GM23338 (cell line): ENCODE measurements around the gene EYA2. TPM values are rescaled to one million over a fixed set of nuclear protein-coding genes. Genes with fewer than 3 reads are reported as not detected.

Experiments
- ATAC-seq: fragments of 200-7000 bp; cut with Tn5 transposase; 3 replicates; pipeline ENCODE4 v1.9.1; 2020
- DNase-seq: peaks from one replicate; pipeline ENCODE4 v3.0.0-alpha.2; 2015; ENCODE audit warnings: low spot score
- H2AFZ ChIP-seq: fragments of 200-600 bp; sonication (generic); 2 replicates; pipeline ENCODE4 v1.8.0; 2016; ENCODE audit warnings: antibody characterized with exemption, mild to moderate bottlenecking, moderate library complexity
- H3F3A ChIP-seq: fragments of 200-600 bp; sonication (generic); replicated peaks from 2 replicates; pipeline ENCODE4 v1.8.0; 2017; ENCODE audit warnings: antibody characterized with exemption, mixed run types, low read depth
- H3K27ac ChIP-seq: fragments of 200-600 bp; sonication (generic); 2 replicates; pipeline ENCODE4 v1.6.1; 2016; ENCODE audit warnings: low read depth
- H3K27me3 ChIP-seq: fragments of 200-600 bp; sonication (generic); 2 replicates; pipeline ENCODE4 v1.8.0; 2016; ENCODE audit warnings: mild to moderate bottlenecking, mixed run types, moderate library complexity; ENCODE audit not compliant: insufficient read depth
- H3K36me3 ChIP-seq: fragments of 200-600 bp; sonication (generic); 2 replicates; pipeline ENCODE4 v1.8.0; 2016; ENCODE audit warnings: mild to moderate bottlenecking; ENCODE audit not compliant: insufficient read depth
- H3K4me1 ChIP-seq: fragments of 200-600 bp; sonication (generic); 2 replicates; pipeline ENCODE4 v1.8.0; 2016; ENCODE audit warnings: mild to moderate bottlenecking, moderate library complexity; ENCODE audit not compliant: insufficient read depth
- H3K4me2 ChIP-seq: fragments of 200-600 bp; sonication (generic); 2 replicates; pipeline ENCODE4 v1.7.1; 2017; ENCODE audit warnings: mixed run types
- H3K4me3 ChIP-seq: fragments of 200-600 bp; sonication (generic); 2 replicates; pipeline ENCODE4 v1.6.1; 2016; ENCODE audit warnings: mixed run types
- H3K79me2 ChIP-seq: fragments of 200-600 bp; sonication (generic); replicated peaks from 2 replicates; pipeline ENCODE4 v1.8.0; 2017; ENCODE audit warnings: mild to moderate bottlenecking; ENCODE audit not compliant: insufficient read depth
- H3K9me2 ChIP-seq: fragments of 200-600 bp; sonication (generic); 2 replicates; pipeline ENCODE4 v1.8.0; 2017; ENCODE audit not compliant: insufficient read depth
- H4K20me1 ChIP-seq: fragments of 200-600 bp; sonication (generic); replicated peaks from 2 replicates; pipeline ENCODE4 v1.8.0; 2017; ENCODE audit warnings: mild to moderate bottlenecking; ENCODE audit not compliant: insufficient read depth
- H3K27ac Mint-ChIP-seq: 2 replicates; pipeline ENCODE4 v1.8.0; 2020; ENCODE audit warnings: inconsistent platforms, mild to moderate bottlenecking, moderate library complexity, mixed read lengths
- H3K27me3 Mint-ChIP-seq: 3 replicates; pipeline ENCODE4 v1.8.0; 2022; ENCODE audit warnings: low read depth, mild to moderate bottlenecking, moderate library complexity, mixed read lengths, inconsistent platforms; ENCODE audit not compliant: insufficient read depth, poor library complexity
- H3K36me3 Mint-ChIP-seq: 3 replicates; pipeline ENCODE4 v1.8.0; 2021; ENCODE audit warnings: low read depth, mild to moderate bottlenecking, inconsistent platforms, moderate library complexity, mixed read lengths
- H3K4me1 Mint-ChIP-seq: 3 replicates; pipeline ENCODE4 v1.8.0; 2020; ENCODE audit warnings: mild to moderate bottlenecking, inconsistent platforms, mixed read lengths
- H3K4me3 Mint-ChIP-seq: 3 replicates; pipeline ENCODE4 v1.8.0; 2021; ENCODE audit warnings: moderate library complexity, mild to moderate bottlenecking, inconsistent platforms, mixed read lengths
- H3K9me3 Mint-ChIP-seq: 3 replicates; pipeline ENCODE4 v1.8.0; 2020; ENCODE audit warnings: moderate library complexity, mild to moderate bottlenecking, inconsistent platforms, mixed read lengths
- CREB1 ChIP-seq: fragments of 250-450 bp; sonication (Bioruptor Pico); IDR thresholded peaks from 2 replicates; pipeline ENCODE4 v1.5.0; 2020; ENCODE audit warnings: low read depth, mild to moderate bottlenecking, moderate library complexity
- EZH2 ChIP-seq: fragments of 200-600 bp; sonication (generic); IDR thresholded peaks from one replicate; pipeline ENCODE4 v1.8.0; 2017; ENCODE audit warnings: antibody characterized with exemption, mild to moderate bottlenecking, low read depth; ENCODE audit not compliant: unreplicated experiment
- EZH2phosphoT487 ChIP-seq: fragments of 200-600 bp; sonication (generic); IDR thresholded peaks from one replicate; pipeline ENCODE4 v1.8.1; 2018; ENCODE audit warnings: antibody characterized with exemption; ENCODE audit not compliant: unreplicated experiment
- NANOG ChIP-seq: IDR thresholded peaks from 2 replicates; pipeline ENCODE4 v1.6.1; 2016; ENCODE audit warnings: antibody characterized with exemption, borderline replicate concordance
- POLR2AphosphoS5 ChIP-seq: IDR thresholded peaks from 2 replicates; pipeline ENCODE4 v1.6.1; 2016; ENCODE audit warnings: antibody characterized with exemption, low read depth
- STAT1 ChIP-seq: IDR thresholded peaks from one replicate; pipeline ENCODE4 v1.6.1; 2016; ENCODE audit warnings: antibody characterized with exemption; ENCODE audit not compliant: unreplicated experiment
- ZNF114 ChIP-seq: fragments of 250-450 bp; sonication (Bioruptor Pico); IDR thresholded peaks from 2 replicates; pipeline ENCODE4 v1.5.0; 2020; ENCODE audit warnings: mild to moderate bottlenecking, moderate library complexity
- polyA plus RNA-seq: library from polyadenylated mRNA; unstranded; fragments of >200 nt; fragmentation: Nextera tagmentation; extraction: Ambion mirVana; gene quantifications from 2 replicates; pipeline ENCODE4 v1.2.1, GENCODE V29; 2016
- total RNA-seq: library from RNA; depleted of rRNA; stranded (reverse); fragments of >200 nt; shearing (Covaris generic); gene quantifications from 2 replicates; pipeline ENCODE4 v1.2.3, GENCODE V29; 2014
- TF ChIP-seq, protein P1 (sequence below): fragments of 250-450 bp; sonication (Bioruptor Pico); IDR thresholded peaks from 2 replicates; pipeline ENCODE4 v1.5.0; 2020; ENCODE audit warnings: mild to moderate bottlenecking, moderate library complexity

The EYA2 gene
- total and polyA plus RNA-seq, 2 experiments from 2014 or later, result 0.50 to 0.56 TPM

DNA sequence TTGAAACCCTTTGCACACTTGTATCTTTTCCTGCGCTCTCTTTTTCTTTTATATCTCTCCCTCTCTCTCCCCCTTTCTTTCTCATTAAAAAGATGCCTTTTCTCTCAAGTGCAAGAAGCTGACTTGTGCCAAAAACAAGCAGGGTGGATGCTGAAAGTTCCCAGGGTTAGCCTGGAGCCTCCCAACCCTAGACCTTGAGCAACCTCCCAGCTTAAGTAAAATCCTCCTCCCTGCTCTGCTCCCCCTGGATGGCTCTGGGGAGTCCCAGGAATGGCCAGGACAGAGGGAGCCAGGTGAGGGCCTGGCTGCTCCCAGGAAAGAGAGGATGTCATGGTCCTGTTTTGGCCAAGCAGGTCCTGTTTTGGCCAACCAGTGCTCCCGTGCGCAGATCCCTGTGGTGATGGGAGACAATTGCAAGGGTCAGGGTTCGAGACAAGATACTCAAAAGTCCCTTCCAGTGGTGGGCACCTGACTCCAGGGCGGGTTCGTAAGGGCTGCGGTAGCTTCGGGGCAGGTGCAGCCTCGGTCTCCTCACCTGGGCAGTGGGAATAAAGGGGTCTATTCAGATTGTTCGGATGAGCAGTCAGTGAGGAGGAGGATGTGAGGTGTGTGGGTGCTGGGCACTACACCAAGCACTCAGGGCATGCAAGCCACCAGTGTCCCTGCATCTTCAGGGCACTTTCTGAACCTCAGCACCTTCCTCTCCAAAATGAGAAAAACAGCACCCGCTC is 49.4 kb downstream of the EYA2 start (continued):
- TF ChIP-seq, protein P1, sequence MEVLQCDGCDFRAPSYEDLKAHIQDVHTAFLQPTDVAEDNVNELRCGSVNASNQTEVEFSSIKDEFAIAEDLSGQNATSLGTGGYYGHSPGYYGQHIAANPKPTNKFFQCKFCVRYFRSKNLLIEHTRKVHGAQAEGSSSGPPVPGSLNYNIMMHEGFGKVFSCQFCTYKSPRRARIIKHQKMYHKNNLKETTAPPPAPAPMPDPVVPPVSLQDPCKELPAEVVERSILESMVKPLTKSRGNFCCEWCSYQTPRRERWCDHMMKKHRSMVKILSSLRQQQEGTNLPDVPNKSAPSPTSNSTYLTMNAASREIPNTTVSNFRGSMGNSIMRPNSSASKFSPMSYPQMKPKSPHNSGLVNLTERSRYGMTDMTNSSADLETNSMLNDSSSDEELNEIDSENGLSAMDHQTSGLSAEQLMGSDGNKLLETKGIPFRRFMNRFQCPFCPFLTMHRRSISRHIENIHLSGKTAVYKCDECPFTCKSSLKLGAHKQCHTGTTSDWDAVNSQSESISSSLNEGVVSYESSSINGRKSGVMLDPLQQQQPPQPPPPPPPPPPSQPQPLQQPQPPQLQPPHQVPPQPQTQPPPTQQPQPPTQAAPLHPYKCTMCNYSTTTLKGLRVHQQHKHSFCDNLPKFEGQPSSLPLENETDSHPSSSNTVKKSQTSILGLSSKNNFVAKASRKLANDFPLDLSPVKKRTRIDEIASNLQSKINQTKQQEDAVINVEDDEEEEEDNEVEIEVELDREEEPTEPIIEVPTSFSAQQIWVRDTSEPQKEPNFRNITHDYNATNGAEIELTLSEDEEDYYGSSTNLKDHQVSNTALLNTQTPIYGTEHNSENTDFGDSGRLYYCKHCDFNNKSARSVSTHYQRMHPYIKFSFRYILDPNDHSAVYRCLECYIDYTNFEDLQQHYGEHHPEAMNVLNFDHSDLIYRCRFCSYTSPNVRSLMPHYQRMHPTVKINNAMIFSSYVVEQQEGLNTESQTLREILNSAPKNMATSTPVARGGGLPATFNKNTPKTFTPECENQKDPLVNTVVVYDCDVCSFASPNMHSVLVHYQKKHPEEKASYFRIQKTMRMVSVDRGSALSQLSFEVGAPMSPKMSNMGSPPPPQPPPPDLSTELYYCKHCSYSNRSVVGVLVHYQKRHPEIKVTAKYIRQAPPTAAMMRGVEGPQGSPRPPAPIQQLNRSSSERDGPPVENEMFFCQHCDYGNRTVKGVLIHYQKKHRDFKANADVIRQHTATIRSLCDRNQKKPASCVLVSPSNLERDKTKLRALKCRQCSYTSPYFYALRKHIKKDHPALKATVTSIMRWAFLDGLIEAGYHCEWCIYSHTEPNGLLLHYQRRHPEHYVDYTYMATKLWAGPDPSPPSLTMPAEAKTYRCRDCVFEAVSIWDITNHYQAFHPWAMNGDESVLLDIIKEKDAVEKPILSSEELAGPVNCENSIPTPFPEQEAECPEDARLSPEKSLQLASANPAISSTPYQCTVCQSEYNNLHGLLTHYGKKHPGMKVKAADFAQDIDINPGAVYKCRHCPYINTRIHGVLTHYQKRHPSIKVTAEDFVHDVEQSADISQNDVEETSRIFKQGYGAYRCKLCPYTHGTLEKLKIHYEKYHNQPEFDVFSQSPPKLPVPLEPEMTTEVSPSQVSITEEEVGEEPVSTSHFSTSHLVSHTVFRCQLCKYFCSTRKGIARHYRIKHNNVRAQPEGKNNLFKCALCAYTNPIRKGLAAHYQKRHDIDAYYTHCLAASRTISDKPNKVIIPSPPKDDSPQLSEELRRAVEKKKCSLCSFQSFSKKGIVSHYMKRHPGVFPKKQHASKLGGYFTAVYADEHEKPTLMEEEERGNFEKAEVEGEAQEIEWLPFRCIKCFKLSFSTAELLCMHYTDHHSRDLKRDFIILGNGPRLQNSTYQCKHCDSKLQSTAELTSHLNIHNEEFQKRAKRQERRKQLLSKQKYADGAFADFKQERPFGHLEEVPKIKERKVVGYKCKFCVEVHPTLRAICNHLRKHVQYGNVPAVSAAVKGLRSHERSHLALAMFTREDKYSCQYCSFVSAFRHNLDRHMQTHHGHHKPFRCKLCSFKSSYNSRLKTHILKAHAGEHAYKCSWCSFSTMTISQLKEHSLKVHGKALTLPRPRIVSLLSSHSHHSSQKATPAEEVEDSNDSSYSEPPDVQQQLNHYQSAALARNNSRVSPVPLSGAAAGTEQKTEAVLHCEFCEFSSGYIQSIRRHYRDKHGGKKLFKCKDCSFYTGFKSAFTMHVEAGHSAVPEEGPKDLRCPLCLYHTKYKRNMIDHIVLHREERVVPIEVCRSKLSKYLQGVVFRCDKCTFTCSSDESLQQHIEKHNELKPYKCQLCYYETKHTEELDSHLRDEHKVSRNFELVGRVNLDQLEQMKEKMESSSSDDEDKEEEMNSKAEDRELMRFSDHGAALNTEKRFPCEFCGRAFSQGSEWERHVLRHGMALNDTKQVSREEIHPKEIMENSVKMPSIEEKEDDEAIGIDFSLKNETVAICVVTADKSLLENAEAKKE (CRISPR knock-in tag), result no peak
- TF ChIP-seq EZH2 (no peak), POLR2AphosphoS5 (no peak), ZNF114 (CRISPR knock-in tag) (no peak), NANOG (no peak), CREB1 (CRISPR knock-in tag) (no peak)

DNA sequence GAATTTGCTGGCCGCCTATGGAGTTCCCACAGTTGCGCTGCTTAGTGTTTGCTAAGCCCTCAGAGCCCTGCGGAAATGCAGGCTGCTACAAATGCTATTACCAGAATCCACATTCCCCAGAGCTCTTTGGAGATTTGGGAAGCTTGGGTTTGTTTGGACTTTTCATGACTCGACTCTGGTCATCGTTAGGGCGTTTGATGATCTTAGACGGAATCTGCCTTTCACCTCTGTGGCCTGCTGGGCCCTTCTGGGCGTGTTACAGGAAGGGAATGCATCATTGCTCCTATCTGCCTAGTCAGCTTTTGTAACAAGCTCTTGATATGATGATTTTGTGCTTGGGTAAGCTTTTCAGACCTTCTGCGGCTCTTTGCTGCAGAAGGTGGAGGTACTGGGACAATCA is 50.8 kb downstream of the EYA2 start:
- H3F3A ChIP-seq, result no peaks in the 10 kb centered on the region
- H3K4me3 Mint-ChIP-seq, result no peak overlapping the region
- no peak overlapping the region for H2AFZ ChIP-seq
- no peaks in the 10 kb centered on the region for H3K79me2 ChIP-seq
- no peaks in the 10 kb centered on the region for H3K36me3 Mint-ChIP-seq
- H3K4me3 ChIP-seq, result no peak overlapping the region
- no peak overlapping the region for H3K4me2 ChIP-seq
- no peaks in the 10 kb centered on the region for H3K4me1 ChIP-seq
- no peaks in the 10 kb centered on the region for H3K27me3 Mint-ChIP-seq
- no peaks in the 10 kb centered on the region for H3K27me3 ChIP-seq
- H4K20me1 ChIP-seq, result no peaks in the 10 kb centered on the region
- no peaks in the 10 kb centered on the region for H3K9me2 ChIP-seq
- ATAC-seq, result peak; percentile 28; the same call in 2 of the 3 replicates
- H3K27ac ChIP-seq, result no peak overlapping the region
- no peaks in the 10 kb centered on the region for H3K36me3 ChIP-seq
- DNase-seq, result peak; percentile 41
- H3K27ac Mint-ChIP-seq, result no peak overlapping the region
- H3K9me3 Mint-ChIP-seq, result no peaks in the 10 kb centered on the region
- H3K4me1 Mint-ChIP-seq, result peaks cover 8% of the 10 kb centered on the region
- TF ChIP-seq NANOG (no peak), POLR2AphosphoS5 (no peak), STAT1 (no peak), EZH2phosphoT487 (no peak)
- TF ChIP-seq, protein P1 (CRISPR knock-in tag), result no peak
